ENCODE measurements around the gene PHYHD1. TPM values are rescaled to one million over a fixed set of nuclear protein-coding genes. Genes with fewer than 3 reads are reported as not detected.
A peak's percentile ranks its signal among the peaks of the same experiment; 100 is the strongest.

Gene PHYHD1
- total RNA-seq, 2 donors from 2014 or later, result 48.8 to 65.3 TPM

DNA sequence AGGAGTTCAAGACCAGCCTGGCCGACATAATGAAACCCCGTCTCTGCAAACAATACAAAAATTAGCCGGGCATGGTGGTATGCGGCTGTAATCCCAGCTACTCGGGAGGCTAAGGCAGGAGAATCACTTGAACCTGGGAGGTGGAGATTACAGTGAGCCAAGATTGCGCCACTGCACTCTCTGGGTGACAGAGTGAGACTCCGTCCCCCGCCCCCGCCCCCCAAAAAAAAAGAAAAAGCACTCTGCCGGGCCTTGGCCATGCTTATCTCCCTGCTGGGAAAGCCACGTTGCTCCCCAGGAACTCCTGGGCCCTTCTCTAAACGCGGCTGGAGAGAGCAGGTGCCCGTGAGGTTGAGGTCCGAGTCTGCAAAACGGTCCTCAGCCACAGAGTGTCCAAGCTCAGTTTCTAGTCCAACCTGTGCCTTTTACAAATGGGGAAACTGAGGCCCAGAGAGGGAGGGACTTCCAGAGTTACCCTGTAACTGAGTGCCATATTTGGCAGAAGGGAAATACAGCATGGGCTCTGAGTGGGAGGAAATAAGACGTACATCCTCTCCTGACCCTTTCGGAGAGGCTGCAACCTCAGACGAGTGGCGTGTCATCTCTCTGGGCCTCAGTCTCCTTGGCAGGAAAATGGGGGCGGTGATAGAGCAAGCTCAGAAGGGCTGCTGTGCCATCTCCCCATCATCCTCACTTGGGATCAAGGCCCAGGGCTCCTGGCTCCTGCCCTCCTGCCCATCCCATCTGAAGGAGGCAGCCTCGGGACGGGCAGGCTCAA, 6.6 kb upstream of the PHYHD1 start:
- WGBS, 2 donors, result 71 to 72% methylated on average over 12 to 22 of the region's 23 CpGs
- Histone ChIP-seq H3K9me3 (no peaks in the 10 kb centered on the region), H3K36me3 (replicated peaks in 1 of 2; ENCODE audit: insufficient read depth in 1 of 2, low read depth in 2 of 2) (no peaks in the 10 kb centered on the region), H3K27me3 (no peaks in the 10 kb centered on the region), H3K4me1 (peaks cover 80% of the 10 kb centered on the region), H3K27ac (peak overlapping the region in 3 of 4 donors; percentile 28 to 95 (median 89)), H3K4me3 (no peak overlapping the region)
- intact Hi-C loops (cut with DNase I), result no loop called here
- TF ChIP-seq, protein P1, sequence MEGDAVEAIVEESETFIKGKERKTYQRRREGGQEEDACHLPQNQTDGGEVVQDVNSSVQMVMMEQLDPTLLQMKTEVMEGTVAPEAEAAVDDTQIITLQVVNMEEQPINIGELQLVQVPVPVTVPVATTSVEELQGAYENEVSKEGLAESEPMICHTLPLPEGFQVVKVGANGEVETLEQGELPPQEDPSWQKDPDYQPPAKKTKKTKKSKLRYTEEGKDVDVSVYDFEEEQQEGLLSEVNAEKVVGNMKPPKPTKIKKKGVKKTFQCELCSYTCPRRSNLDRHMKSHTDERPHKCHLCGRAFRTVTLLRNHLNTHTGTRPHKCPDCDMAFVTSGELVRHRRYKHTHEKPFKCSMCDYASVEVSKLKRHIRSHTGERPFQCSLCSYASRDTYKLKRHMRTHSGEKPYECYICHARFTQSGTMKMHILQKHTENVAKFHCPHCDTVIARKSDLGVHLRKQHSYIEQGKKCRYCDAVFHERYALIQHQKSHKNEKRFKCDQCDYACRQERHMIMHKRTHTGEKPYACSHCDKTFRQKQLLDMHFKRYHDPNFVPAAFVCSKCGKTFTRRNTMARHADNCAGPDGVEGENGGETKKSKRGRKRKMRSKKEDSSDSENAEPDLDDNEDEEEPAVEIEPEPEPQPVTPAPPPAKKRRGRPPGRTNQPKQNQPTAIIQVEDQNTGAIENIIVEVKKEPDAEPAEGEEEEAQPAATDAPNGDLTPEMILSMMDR (IDR thresholded peaks at IDR 0.05), result no peak
- no peak for TF ChIP-seq POLR2A (IDR thresholded peaks at IDR 0.05)
- ATAC-seq (no peak), DNase-seq (no peak)

DNA sequence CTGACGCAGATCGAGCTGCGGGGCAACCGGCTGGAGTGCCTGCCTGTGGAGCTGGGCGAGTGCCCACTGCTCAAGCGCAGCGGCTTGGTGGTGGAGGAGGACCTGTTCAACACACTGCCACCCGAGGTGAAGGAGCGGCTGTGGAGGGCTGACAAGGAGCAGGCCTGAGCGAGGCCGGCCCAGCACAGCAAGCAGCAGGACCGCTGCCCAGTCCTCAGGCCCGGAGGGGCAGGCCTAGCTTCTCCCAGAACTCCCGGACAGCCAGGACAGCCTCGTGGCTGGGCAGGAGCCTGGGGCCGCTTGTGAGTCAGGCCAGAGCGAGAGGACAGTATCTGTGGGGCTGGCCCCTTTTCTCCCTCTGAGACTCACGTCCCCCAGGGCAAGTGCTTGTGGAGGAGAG, 4.6 kb upstream of the PHYHD1 start:
- ATAC-seq (peak; percentile 26), DNase-seq (peak; percentile 54 to 73 (median 68))
- H3K9me3 ChIP-seq, result no peaks in the 10 kb centered on the region
- H3K27ac ChIP-seq, result peak overlapping the region; percentile 89 to 95 (median 92)
- H3K4me3 ChIP-seq, result peak overlapping the region; percentile 13 to 18
- TF ChIP-seq, protein P1 (IDR thresholded peaks at IDR 0.05), result no peak
- peak; percentile 30 to 51 (median 46) for TF ChIP-seq POLR2A (IDR thresholded peaks at IDR 0.05)
- H3K27me3 ChIP-seq, result no peaks in the 10 kb centered on the region
- 45% methylated on average over 16 of the region's 18 CpGs; no CpG with 5 or more reads in 1 of the 2 donors for WGBS, 2 donors
- peaks cover 93% of the 10 kb centered on the region for H3K4me1 ChIP-seq
- intact Hi-C loops (cut with DNase I), result no loop called here
- no peaks in the 10 kb centered on the region for H3K36me3 ChIP-seq (replicated peaks in 1 of 2; ENCODE audit: insufficient read depth in 1 of 2, low read depth in 2 of 2)

DNA sequence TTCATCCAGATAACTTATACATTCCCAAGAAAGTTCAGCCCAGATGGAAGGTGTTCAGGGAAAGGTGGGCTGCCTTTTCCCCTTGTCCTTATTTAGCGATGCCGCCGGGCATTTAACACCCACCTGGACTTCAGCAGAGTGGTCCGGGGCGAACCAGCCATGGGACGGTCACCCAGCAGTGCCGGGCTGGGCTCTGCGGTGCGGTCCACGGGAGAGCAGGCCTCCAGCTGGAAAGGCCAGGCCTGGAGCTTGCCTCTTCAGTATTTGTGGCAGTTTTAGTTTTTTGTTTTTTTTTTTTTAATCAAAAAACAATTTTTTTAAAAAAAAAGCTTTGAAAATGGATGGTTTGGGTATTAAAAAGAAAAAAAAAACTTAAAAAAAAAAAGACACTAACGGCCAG, 4.0 kb upstream of the PHYHD1 start:
- Histone ChIP-seq H3K36me3 (replicated peaks in 1 of 2; ENCODE audit: insufficient read depth in 1 of 2, low read depth in 2 of 2) (no peaks in the 10 kb centered on the region), H3K27ac (peak overlapping the region; percentile 89 to 95 (median 92)), H3K4me1 (peaks cover 93% of the 10 kb centered on the region), H3K9me3 (no peaks in the 10 kb centered on the region), H3K27me3 (no peaks in the 10 kb centered on the region), H3K4me3 (peak overlapping the region in 1 of 2 donors; percentile 18)
- intact Hi-C loops (cut with DNase I), result no loop called here
- DNase-seq, result no peak
- ATAC-seq, result peak; percentile 4
- 60 to 69% methylated on average over 11 of the region's 11 CpGs for WGBS, 2 donors
- TF ChIP-seq POLR2A (IDR thresholded peaks at IDR 0.05), result no peak
- TF ChIP-seq, protein P1 (IDR thresholded peaks at IDR 0.05), result no peak

DNA sequence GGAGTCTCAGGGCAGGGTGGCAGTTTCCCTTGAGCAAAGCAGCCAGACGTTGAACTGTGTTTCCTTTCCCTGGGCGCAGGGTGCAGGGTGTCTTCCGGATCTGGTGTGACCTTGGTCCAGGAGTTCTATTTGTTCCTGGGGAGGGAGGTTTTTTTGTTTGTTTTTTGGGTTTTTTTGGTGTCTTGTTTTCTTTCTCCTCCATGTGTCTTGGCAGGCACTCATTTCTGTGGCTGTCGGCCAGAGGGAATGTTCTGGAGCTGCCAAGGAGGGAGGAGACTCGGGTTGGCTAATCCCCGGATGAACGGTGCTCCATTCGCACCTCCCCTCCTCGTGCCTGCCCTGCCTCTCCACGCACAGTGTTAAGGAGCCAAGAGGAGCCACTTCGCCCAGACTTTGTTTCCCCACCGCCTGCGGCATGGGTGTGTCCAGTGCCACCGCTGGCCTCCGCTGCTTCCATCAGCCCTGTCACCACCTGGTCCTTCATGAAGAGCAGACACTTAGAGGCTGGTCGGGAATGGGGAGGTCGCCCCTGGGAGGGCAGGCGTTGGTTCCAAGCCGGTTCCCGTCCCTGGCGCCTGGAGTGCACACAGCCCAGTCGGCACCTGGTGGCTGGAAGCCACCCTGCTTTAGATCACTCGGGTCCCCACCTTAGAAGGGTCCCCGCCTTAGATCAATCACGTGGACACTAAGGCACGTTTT, 3.5 kb upstream of the PHYHD1 start:
- peak; percentile 94 to 95 (median 94) for DNase-seq
- Histone ChIP-seq H3K27me3 (no peaks in the 10 kb centered on the region), H3K4me3 (no peak overlapping the region), H3K9me3 (no peaks in the 10 kb centered on the region), H3K27ac (peak overlapping the region; percentile 59 to 95 (median 92)), H3K36me3 (replicated peaks in 1 of 2; ENCODE audit: insufficient read depth in 1 of 2, low read depth in 2 of 2) (no peaks in the 10 kb centered on the region), H3K4me1 (peaks cover 91% of the 10 kb centered on the region)
- 36 to 42% methylated on average over 19 to 26 of the region's 26 CpGs for WGBS, 2 donors
- TF ChIP-seq POLR2A (IDR thresholded peaks at IDR 0.05), result peak; percentile 38 to 89 (median 81)
- TF ChIP-seq, protein P1 (IDR thresholded peaks at IDR 0.05), result no peak
- ATAC-seq, result peak; percentile 80
- intact Hi-C loops (cut with DNase I), result no loop called here

Measured in body of pancreas (tissue), 4 donors.